Measurements from ENCODE around the gene DTYMK.

The DTYMK gene, protein sequence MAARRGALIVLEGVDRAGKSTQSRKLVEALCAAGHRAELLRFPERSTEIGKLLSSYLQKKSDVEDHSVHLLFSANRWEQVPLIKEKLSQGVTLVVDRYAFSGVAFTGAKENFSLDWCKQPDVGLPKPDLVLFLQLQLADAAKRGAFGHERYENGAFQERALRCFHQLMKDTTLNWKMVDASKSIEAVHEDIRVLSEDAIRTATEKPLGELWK

DNA sequence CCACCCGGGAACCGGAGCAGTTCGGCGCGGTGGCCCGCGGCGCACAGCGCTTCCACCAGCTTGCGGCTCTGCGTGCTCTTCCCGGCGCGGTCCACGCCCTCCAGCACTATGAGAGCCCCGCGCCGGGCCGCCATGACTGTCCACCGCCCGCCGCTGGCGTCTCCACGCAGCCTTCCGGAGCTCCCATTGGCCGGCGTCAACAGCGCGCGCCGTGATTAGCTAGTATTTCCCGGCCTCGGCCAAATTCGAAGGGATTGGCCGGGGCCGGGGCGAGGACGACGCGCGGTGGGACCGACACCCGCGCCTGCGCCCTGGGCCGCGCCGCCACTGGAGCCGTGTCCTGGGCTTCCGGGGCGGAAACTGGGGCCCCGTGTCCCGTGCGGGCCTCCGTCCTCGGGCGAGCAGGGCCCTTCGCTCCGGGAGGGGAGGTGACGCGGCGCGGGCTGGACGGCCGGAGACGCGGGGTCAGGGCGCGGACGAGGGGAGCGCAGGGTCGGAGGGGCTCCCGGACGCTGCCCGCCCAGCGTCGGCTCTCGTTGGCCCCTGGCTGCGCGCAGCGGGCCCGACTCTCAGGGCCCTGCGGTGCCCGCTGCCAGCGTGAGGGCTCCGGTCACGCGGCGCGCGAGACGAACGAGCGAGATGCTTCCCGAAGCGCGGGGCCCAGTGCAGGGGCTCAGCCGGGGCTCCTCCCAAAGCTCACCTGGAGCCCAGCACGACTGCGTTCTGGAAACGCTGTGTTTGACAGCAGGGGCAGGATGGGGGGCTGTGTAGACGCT is at the start of gene DTYMK:
DTYMK (minus strand) TSS at position 166 of the 776 bp plus-strand sequence; CDS start at position 134, 32 bp downstream.
- peak; percentile 99 for DNase-seq

DNA sequence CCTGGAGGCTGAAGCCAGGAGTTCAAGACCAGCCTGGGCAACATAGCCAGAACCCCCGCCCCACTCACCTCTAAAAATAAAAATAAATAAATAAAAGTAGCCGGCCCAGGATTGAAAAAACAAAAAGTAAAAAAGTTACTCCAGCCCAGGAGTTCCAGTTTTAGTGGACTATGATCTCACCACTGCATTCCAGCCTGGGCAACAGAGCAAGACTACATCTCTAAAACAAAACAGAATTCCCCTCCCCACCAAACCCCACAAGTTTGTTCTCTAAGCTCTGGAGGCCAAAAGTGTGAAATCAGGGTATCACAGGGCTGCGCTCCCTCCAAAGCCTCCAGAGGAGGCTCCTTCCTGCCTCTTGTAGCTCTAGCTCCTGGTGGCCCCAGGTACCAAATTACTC is 49.5 kb upstream of the DTYMK start:
- DNase-seq: no peak

DNA sequence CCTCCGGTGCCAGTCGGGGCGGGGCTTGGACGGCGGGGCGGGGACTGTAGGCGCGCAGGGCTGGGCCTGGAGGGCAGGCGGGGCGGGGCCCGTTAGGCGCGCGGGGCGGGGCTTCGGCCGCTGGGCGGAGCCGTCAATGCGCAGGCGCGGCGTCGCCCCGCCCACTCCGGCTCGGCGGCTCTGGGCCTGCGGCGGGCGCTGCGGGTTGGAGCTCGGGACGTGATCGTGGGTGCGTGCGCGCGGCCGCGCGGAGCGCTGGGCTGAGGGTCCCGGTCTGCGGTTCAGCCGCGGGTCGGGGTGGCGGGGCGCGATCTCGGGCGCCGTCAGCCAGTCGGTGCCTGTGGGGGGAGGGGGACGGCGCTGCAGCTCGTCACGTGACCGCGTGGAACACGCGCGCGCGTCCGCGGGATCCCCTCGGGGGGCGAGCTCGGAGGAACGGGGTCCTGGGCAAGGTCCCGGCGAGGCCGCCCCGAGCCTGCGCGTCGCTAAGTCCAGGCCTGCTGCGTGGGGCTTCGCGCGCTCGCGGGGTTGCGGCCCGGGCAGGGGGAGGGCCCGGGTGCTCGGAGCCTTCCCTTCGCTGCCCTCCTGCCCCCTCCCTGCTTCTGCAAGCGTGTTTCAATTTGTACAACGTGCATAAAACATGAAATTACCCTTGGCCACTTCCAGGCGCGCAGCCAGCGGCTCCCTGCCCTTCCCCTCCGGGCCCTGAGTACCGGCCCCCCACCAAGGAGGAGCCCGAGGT is 48.0 kb upstream of the DTYMK start, which contains the start of gene D2HGDH:
D2HGDH (plus strand) TSS at position 164 of the 742 bp plus-strand sequence. CDS start 595 bp downstream, outside the sequence.
- DNase-seq: peak; percentile 95

DNA sequence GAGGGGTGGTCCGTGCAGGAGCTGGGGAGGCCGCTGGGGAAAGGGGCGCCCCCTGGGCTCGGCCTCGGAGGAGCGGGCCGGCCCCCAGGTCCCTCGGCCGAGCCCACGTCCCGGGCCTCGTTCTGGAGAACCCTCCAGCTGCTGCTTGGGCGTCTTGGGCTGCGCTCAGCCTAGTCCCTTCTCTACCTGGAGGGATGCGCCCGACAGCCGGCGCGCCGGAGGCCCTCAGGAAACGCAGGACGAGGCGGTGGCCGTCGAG is 47.5 kb upstream of the DTYMK start:
- no peak for DNase-seq

DNA sequence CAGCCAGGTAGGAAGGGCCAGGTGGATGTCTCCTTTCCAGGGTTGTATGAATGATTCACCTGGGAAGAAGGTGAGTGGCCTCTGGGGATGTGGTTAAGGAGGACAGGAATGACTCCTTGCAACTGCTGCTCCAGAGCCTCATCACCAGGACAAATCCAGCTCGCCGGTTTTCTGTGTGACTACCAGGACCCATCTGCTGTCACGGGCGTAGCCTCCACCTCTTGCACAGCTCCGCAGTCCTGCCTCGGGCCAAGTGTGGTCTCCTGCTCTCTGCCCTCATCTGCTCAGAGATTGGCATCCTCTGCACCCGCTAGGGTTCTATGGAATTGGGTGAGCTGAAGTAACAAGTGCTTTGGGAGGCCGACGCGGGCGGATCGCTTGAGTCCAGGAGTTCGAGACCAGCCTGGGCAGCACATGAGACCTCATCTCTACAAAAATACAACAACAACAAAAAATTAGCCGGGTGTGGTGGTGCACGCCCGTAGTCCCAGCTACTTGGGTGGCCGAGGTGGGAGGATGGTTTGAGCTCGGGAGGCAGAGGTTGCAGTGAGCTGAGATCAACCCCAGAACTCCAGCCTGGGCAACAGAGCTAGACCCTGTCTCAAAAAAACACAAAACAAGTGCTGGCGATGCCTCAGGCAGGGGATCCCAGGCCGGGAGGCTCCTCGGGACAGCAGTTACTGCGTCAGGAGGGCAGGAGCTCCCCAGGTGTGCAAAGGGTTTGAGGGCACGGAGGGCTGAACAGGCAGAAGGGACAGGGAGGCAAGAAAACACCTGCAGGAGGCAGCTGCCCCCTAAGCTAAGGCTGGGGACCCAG is 47.0 kb upstream of the DTYMK start:
- DNase-seq: no peak

DNA sequence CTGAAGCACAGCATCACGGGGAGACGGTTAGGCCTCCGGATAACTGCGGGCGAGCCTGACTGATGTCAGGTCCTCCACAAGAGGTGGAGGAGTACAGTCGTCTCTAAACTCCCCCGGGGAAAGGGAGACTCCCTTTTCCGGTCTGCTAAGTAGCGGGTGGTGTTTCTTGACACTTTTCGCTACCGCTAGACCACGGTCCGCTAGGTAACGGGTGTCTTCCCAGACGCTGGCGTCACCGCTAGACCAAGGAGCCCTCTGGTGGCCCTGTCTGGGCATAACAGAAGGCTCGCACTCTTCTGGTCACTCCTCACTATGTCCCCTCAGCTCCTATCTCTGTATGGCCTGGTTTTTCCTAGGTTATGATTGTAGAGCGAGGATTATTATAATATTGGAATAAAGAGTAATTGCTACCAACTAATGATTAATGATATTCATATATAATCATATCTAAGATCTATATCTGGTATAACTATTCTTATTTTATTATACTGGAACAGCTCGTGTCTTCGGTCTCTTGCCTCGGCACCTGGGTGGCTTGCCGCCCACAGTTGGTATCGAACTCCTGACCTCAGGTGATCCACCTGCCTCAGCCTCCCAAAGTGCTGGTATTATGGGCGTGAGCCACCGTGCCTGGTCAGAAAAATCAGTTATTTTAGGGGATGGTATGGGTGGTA is 46.0 kb upstream of the DTYMK start:
- DNase-seq: peak; percentile 74

DNA sequence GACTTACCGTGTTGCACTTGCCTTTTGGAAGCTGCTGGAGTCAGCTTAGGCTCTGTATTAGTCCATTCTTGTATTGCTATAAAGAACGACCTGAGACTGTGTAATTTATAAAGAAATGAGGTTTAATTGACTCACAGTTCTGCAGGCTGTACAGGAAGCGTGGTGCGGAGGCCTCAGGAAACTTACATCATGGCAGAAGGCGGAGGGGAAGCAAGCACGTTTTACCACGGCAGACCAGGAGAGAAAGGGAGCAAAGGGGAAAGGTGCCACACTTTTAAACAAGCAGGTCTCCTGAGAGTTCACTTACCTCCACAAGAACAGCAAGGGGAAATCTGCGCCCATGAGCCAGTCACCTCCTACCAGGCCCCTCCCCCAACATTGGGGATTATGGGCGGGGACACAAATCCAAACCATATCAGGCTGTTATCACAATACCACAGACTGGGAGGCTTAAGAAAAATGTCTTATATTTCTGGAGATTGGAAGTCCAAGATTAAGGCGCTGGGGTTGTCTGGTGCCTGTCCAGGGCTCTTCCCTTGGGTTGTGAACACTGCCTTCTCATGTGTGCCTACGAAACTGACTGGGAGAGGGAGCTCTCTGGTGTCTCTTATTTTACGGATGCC is 44.2 kb upstream of the DTYMK start:
- DNase-seq: peak; percentile 70

DNA sequence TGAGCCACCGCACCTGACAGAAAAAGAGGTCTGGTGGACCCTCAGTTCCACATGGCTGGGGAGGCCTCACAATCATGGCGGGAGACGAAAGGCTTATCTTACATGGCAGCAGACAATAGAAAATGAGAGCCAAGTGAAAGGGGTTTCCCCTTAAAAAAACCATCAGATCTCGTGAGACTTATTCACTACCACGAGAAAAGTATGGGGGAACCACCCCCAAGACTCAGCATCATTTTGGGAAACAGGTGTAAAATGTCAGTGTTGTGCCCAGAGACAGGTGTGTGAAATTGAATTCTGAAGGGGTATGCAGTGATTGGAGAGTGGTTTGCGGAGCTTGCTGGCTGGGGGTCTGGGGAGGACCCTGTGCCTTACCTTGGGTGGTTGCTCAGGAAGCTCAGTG is 43.3 kb upstream of the DTYMK start:
- DNase-seq: no peak

DNA sequence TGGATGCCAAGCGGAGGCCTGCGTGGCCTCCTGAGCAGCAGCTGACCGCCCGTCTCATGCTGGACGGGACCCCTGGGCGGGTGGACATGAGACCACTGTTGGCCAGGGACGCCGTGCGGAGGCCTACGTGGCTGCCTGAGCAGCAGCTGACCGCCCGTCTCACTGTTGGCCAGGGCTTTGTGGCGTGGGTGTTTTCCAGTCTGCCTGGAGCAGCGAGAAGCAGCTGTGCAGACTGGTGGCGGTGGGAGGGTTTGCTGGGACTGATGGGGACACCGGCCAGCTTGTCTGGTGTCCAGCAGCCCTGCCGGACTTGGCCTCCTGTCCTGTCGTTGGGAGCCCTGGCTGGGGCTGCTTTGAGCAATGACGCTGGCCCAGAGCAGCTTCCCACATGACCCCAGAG is 42.0 kb upstream of the DTYMK start:
- no peak for DNase-seq

DNA sequence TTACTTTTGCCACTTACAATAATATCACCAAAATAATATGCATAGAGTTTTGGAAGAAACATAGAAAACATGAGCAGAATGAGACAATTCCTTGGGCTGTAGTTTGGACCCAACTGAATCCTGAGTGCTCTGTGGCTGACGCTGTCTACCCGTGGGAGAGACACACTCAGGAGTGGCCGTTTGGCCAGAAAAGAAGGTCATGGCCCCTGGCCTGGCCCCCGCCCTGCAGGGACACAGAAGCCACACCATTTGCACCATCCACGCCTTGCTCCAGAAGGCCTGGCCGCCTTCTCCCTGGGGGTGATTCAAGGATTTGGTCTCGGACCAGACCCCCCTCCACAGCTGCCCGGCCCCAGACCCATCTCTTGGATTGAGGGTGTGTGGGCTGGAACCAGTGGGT is 41.4 kb upstream of the DTYMK start:
- DNase-seq: no peak

DNA sequence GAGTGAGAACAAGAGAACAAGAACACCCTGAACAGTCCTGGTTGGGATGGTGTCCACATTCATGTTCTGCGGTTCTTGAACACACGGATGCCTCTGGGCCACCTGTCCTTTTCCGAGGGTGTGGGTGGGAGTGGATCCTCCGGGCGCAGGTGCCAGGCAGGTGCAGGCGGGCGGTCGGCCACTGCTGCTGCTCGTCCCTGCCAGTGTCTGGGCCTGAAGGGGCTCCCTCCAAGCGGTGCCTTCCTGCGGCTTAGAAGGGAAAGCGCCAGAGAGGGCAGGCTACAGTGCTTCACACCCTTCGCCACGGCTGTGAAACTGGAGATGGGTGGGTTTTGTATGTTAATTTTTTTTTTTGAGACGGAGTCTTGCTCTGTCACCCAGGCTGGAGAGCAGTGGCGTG is 39.8 kb upstream of the DTYMK start:
- no peak for DNase-seq

DNA sequence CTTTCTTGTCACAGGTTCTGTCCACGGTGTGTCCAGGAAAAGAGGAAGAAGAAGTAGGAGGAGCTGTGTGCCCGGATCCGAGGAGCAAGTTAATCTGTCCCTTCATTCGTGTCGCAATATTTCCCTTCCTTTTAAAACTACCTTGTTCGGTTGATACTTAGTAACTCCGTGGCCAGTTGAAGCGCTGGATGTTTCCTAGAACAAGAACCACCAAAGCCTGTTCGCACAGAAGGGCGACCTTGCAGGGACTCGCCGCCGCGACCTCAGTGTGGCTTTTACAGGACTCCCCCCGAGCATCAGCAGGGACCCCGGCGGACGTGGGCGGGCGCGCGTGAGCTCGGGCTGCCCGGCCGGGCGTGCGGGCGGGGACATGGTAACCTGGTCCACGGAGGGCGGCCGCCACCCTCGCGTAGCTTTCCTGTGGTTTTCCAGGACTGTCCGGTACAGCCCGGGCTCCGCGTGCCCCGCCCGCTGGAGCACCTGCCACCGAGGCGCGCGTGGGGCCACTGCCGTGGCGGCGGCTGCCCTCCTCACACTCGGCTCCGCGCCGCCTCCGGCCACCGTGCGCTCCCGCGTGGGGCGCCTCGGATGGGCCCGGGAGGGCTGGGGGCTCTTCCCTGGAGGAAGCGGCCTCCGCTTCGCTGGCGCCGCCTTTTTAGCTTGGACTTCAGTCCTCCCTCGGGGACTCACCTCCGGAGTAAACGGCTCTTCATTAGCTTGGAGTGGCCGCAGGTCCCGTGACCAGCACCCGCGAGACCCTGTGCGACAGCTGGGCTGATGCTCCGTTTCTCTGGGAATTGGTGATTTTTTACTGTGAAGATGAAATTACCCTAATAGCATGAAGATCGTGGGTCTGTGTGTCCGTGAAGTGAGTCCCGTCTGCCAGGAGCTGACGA is 38.6 kb upstream of the DTYMK start:
- peak; percentile 27 for DNase-seq

DNA sequence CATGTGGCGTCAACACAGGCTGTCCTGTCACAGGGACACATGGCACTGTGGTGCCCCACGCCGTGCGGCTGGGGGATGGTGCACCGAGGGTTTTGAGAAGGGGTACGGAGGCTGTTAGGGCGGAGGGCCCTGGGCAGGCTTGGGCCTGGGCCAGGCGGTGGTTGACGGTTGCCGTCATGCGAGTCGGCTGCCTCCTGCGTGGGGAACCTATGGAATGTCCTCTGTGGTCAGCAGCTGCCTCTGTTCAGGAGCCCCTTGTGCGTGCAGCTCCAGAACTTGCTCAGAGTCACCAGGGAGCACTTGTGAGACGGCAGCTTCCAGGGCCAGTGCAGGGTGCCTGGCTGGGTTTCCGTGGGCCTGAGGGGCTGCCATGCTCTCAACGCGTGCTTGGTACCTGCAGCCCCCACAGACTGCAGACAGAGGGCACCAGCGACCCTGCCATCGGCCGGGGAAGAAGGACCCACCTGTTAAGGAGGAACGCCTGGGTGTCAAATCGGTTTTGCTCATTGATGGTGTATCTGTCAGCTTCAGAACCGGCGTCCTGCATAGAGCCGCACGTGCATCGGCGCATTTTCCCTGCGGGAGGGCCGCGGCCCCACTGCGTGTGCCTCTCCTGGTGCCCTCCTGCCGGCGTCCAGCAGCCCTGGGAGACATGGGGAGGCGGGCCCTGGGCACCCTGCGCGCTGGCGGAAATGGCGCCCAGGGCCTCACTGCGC is 37.8 kb upstream of the DTYMK start:
- no peak for DNase-seq

DNA sequence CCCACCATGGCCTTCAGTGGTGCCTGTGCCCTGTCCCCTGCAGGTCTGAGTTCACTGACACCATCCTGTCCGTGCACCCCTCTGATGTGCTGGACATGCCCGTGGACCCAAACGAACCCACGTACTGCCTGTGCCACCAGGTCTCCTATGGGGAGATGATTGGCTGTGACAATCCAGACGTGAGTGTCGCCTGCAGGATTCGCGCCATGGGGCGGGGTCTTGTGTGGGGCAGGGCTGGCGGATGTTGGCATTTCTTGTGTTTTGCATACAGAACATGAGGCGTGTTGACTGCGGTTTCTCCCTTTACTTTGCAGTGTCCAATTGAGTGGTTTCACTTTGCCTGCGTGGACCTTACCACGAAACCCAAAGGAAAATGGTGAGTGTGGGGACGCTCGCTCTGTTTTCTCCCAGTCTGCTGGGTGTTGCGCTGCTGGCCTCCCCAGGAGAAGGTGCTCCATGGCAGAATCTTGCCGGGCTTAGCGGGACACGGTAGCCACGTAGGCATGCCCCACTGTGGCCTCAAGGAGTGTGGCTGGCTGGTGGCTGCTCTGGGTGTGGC is 36.4 kb upstream of the DTYMK start:
- DNase-seq: no peak

DNA sequence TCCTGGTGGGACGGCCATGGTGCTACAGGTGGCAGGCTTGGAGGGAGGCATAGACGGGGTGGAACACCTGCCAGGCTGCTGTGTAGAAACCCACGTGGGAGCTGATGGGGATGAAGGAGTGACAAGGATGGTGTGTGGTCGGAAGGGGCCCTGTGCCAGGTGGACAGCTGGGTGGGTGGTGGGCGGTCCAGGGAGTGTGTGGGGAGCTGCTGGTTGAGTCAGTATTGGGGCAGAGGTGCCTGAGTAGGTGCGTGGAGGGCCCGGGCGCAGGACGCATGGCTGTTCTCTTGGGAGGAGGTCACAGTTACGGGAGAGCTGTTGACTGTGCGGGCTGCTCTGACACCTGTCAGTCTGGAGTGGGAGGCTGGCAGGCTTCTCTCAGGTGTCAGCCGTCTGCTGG is 35.2 kb upstream of the DTYMK start:
- no peak for DNase-seq

DNA sequence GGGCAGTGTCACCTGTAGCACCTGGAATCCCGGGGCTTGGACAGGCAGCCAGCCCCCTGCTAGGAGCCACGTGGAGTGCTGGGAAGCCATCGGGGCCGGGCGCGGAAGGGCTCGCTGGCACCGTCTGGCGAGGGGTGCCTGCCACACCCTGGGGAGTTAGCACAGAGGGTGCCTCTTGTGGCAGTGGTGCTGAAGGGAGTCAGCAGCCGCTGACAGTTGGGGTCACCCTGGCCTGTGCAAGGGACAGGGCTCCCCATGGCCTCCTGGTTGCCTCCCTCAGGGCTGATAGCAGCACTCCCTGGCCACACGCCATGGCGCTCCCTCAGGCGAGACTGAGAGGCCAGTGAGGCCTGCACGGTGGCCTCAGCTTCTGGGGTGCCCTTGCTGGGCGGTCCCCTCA is 33.9 kb upstream of the DTYMK start:
- no peak for DNase-seq

DNA sequence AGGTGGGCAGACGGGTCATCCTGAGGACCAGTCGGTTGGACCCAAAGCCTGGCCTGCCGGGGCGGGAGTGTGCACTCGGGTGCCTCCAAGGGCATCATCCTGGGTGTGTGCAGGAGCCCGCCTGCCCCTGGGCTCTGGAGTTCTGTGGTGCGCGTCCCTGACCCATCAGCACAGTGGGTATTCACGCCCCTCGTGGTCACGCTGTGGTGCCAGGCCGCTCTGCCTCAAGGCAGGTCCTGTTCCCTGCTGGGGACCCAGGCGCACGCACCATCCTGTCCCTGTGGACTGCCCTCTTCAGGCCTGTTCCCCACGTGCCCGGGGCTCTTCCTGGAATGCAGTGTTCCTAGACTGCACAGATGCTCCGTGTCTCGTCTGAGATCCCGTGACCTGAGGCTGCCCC is 33.5 kb upstream of the DTYMK start:
- DNase-seq: no peak

DNA sequence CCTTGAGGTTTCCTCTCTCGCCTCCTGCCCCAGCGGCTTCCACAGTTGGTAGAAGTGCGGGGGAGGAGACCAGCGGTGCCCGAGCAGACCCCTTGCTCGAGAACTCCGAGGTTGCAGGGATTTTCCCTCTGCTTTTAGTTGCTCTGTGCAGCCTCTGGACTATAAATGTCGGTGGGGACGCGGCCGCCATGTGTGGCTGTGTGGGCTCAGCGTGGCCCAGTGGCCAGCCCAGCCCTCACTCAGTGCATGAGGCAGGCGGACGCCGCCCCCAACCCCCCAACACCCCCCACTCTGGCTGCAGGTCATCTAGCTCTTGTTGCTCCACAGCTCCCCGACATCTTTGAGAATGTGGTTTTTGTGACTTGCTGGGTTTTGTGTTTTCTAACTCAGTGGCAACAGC is 32.5 kb upstream of the DTYMK start:
- DNase-seq: no peak

DNA sequence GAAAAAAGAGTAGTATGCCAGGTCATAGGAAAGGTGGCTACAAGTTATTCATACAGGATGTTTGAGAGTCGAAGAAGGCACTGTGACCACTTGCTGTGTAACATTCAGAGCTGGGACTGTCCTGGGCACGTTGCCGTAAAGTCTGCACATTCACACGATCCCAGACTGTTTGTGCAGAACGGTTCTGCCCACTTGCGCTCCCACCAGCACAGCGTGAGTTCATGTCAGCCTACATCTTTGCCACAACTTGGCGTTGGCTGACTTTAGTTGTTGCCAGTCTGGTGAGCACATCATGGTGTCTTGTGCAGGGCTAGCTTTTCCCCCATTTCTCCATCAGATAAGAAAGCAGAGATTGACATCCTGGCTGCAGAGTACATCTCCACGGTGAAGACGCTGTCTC is 22.3 kb upstream of the DTYMK start:
- no peak for DNase-seq

DNA sequence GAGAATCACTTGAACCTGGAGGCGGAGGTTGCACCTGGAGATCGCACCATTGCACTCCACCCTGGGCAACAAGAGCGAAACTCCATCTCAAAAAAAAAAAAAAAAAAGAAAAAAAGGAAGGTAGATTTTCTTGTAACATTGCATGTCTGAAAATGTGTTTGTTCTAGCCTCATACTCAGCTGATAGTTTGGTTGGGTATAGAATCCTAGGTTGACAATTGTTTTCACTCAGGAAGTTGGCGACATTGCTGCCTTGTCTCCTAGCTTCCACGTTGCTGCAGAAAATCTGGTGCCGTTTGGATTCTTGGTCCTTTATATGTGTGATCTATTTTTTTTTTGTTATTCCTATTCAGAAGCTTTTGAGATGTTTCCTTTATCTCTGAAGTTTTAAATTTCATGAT is 19.9 kb upstream of the DTYMK start:
- peak; percentile 20 for DNase-seq

Measured in hematopoietic multipotent progenitor cell treated with erythropoietin and hydrocortisone succinate and interleukin-3 and kit ligand, for 4 days (in vitro differentiated cells).